NCI-H1092 treated with DMSO at 0.1 percent for 48 hours (cell line): ENCODE measurements around the gene SEPSECS.
A peak's percentile ranks its signal among the peaks of the same experiment; 100 is the strongest.
"Not testable (repeated sequence)": the region's sequence is repeated elsewhere in the genome, so short reads cannot be mapped to it uniquely, and the experiment has no call there.

Source experiments
- DNase-seq: peaks from one replicate; lab custom pipeline; 2025; lab: John Stamatoyannopoulos, UW

The SEPSECS gene

DNA sequence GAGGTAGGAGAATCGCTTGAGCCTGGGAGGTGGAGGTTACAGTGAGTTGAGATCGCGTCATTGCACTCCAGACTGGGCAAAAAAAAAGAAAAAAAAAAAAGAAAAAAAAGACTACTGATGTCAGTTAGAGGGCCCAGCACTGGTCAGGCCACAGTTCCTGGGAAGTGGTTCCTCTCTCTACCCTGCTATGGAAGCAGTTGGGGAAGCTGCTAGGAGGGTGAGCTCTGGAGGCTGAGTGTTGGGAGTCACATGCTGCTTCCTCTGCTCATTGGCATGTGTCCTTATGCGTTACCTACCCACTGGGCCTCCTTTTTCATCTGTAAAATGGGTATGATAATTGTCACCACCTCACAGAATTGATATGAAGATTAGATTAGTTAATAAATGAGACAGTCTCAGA, 50.7 kb downstream of the SEPSECS start:
- no peak for DNase-seq

DNA sequence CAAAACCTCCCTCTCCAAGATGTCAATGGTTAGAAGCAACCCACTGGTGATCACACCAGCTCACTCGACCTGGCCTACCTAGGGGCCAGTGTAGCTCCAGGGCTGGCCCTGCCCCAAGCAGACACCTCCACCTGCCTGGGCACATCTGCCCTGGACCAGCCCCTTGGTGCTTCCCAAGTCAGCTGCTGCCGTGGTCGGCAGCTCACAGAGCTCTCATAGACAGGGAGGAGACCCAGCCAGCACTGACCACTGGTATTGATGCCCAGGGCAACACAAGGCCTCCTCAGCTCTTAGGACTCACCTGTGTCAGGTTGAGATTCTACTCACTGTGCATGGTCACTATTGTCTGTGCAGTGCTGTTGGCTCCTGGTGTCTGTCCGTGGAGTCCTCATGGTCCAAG, 51.7 kb downstream of the SEPSECS start:
- no peak for DNase-seq

DNA sequence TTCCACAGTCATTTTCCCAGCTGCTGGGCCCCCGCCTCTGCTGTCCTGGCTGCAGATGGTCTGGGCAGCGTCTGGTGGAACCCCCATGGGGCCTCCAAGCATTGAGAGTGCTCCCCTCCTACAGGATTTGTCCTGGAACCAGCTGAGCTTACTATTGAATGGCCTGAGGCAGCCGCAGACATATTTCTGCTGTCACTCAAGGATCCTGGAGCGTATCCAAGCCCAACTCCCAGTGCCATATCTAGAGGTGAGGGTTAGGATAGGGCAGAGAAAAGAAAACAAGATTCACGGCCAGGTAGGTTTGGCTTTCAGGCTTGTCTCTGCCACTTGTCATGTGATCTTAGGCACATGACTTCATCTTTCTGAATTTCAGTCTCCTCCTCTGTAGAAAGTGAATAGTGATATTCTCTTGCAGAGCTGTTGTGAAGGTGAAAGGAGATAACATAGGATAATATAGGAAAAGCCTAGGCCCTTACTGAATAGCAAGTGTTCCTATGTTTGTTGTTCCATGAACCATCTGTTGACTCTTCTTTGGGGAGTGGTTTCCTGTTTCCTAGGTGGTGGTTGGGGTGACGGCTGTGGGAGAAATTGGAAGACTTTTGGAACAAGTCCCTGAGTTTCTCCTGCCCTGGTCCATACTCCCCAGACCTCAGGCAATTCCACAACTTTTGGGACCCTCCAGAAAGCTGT, 52.3 kb downstream of the SEPSECS start:
- peak; percentile 26 for DNase-seq

DNA sequence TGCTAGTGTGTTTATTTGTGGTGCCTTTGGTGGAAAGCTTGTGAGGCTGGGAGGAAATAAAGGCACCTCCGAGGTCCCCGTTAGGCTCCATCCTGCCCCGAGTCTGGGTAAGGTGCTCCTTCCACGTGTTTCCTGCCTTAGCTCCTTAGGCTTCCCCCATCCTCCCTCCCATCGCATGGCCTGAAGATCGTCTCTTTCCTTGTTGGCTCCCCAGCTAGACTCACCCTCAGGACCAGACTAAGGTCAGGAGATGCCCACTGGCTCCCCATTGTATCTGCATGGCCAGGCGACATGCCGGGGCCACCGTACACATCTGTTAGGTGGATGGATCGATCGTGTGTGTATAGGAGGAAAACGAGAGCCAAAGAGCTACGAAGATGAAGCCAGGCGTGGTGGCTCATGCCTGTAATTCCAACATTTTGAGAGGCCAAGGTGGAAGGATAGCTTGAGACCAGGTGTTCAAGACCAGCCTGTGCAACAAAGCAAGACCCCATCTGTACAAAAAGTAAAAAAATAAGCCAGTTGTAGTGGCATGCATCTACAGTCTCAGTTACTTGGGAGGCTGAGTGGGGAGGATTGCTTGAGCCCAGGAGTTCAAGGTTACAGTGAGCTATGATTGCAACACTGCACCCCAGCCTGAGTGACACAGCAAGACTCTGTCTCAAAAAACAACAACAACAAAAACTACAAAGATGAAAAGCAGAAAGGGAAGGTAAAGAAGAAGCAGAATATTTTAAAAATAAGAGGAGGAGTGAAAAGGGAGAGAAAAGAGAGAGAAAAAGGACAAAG, 53.7 kb downstream of the SEPSECS start:
- no peak for DNase-seq

- DNase-seq: no peak
Observed at GRCh38 chr4:25104591-25104990, 55.7 kb downstream of the SEPSECS start.

DNA sequence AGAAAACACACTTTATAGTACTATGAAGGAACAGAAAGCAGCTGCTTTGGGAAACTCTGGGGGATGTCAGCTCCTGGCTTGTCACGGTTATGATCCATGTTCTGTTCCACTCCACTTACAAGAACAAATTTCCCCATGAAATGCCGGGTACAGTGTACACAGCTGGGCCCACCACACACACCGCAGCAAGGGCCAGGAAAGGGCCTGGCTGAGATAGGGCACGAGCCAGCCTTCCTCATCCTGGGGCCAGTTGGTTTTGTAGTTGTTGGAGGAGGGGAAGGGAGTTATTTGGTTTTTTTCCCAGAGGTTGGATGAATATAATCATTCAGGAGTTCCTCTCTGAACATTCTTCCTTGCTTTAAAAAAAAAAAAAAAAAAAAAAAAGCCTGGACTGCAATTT, 56.8 kb downstream of the SEPSECS start:
- peak; percentile 35 for DNase-seq

GRCh38 chr4:25101836-25102235, 58.4 kb downstream of the SEPSECS start:
- no peak for DNase-seq

DNA sequence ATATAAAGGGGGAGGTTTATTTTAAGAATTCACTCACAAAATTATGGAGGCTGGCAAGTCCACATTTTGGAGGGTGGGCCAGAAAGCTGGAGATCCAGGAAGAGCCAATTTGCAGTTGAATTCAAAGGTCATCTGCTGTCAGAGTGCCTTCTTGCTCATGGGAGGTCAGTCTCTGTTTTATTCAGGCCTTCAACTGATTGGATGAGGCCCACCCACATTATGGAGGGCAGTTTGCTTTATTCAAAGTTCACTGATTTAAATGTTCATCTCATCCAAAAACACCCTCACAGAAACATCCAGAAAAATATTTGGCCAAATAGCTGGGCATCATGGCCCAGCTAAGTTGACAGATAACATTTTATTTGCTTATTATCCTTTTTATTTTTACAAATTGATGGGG, 59.5 kb downstream of the SEPSECS start:
- DNase-seq: no peak

DNA sequence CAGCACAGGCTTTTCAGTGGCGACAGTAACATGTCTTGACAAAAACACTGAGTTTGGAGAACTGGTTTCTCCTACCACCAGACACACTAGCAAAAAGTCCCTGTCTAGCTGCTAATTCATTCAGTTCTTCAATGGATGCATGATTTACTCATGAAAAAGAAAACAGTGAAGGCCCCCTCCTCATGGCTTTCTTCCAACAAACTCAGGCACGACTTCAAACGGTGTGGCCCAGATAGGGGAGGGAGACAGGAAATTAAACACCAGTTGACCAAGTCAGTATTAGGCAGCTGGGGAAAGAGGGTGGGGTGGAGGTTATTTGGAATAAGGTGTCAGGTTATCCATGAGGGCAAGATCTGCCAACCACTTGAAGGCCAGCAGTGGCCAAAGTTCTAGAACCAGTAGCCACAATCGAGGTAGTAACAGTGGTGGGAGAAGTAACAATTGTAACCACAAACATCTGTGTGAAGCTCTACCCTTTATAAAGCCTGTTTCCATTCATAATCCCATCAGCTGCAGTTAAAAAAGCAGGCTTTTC, 60.2 kb downstream of the SEPSECS start:
- DNase-seq: peak; percentile 40

DNA sequence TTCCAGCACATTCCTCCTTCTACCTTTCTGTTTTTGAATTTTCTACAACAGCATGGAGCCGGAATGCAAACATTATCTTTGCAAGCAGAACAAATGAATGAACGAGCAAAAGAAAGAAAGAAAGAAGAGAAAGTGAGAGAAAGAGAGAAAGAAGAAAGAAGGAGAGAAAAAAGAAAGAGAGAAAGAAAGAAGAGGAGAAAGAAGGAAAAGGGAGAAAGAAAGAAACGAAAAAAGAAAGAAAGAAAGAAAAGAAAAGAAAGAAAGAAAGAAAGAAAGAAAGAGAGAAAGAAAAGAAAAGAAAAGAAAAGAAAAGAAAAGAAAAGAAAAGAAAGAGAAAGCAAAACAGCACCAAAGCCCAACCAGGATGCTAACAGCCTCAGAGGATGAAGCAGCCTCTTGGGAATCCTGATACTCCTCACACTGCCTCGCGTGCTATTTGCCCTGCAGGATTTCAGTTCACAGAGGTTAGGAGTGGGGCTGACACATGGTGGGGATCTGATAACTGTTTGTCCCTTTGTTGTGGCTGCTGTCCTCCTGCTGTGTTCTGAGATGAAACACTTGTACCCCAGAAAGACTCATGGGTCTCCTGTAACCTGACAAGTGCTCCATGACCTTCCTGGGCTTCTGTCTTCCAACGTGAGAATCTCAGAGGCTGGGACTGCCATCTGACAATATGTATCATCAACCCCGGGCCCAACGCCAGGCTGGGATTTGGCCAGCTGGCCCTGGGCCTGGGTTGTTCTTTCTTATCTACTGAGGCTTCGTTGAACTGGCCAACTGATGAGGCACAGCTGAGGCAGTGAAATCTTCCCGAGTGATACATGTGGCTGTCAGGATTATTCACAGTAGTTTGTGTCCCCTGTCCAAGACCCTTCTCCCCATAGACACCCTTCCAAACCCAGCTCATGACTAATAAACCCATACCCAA, 61.0 kb downstream of the SEPSECS start:
- peak; percentile 86 for DNase-seq

GRCh38 chr4:25096981-25097443, 63.2 kb downstream of the SEPSECS start:
- no peak for DNase-seq

DNA sequence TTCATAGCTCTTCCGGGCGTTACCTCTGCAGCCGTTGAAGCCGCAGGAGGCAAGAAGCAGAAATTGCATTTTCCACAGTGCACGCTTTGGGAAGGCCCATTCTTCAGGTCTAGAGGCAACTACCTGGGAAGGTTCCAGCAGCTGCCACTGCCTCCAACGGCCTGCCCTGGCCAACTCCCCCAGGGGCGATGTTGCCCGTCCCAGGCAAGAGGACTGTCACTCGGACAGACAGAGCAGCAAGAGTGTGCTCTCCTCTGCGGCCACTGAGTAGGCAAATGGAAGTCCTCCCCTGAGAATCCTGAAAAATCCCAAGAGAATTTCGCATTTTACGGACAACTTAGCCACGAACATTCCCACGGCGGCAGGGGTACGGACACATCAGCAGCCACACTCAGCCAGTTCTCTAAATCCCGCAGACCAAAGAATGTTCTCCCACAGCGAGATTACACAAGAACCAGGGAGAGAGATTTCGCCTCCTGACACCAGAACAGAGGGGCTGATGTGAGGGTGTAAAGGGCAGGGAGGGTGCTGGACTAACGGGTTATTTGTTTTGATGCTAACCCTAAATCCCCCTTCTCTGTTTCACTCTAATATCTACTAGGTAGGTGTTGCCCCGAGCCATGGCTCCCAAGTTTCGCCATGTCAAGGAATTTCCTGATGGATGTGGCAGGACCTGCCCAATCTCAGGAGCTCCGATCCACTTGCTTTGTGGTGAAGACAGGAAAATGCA, 63.8 kb downstream of the SEPSECS start:
- no peak for DNase-seq

GRCh38 chr4:25095837-25096236, 64.4 kb downstream of the SEPSECS start:
- no peak for DNase-seq

GRCh38 chr4:25092139-25092538, 68.1 kb downstream of the SEPSECS start:
- DNase-seq: no peak

DNA sequence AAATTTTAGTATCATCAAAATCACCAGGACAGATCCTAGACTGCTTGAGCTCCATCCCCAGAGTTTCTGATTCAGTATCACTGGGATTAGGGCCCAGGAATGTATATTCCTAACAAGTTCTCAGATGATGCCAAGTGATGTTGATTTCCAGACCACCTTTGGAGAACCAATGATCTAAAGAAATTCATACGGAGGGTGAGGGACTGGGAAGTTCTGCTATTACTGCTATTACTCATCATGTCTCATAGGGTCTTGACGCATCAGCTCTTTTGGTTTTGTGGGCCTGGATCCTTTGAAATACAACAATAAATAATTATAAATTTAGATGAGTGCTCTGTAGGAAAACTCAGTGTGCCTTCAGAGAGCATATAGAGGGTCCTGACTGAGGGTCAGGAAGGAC, 69.7 kb downstream of the SEPSECS start:
- no peak for DNase-seq

GRCh38 chr4:25089051-25089763, 71.0 kb downstream of the SEPSECS start:
- no peak for DNase-seq

- DNase-seq: no peak
Observed at GRCh38 chr4:25088093-25088952, 71.9 kb downstream of the SEPSECS start.

GRCh38 chr4:25085671-25086070, 74.6 kb downstream of the SEPSECS start:
- DNase-seq: no peak

DNA sequence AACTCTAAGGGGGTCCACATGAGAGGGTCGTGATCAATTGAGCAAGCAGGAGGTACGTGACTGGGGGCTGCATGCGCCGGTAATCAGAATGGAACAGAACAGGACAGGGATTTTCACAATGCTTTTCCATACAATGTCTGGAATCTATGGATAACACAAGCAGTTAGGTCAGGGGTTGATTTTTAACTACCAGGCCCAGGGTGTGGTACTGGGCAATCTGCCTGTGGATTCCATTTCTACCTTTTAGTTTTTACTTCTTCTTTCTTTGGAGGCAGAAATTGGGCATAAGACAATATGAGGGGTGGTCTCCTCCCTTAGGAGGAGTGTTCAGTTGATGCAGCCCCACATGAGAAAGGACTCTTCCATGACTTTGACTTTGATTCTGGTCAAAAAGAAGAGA, 76.8 kb downstream of the SEPSECS start:
- not testable (repeated sequence) for DNase-seq
